Activated CD8-positive, alpha-beta T cell treated with anti-CD3 and anti-CD28 coated beads for 36 hours (primary cell): ENCODE results near the gene PLEKHH2. TPM values are rescaled to one million over a fixed set of nuclear protein-coding genes. Genes with fewer than 3 reads are reported as not detected.

Source experiments
- ATAC-seq: fragments of 200-7000 bp; cut with Tn5 transposase; one replicate; pipeline ENCODE4 v1.10.0; 2021; ENCODE audit warnings: mild to moderate bottlenecking, moderate library complexity
- CTCF ChIA-PET: fragments of 350-600 bp; sonication (Branson Sonifier 250); formaldehyde crosslinking; loops from one replicate; lab custom pipeline; 2021; ENCODE audit warnings: antibody characterized with exemption; lab: Charles Lee
- POLR2A ChIA-PET: fragments of 350-600 bp; sonication (Branson Sonifier 250); formaldehyde crosslinking; loops from one replicate; lab custom pipeline; 2021; ENCODE audit warnings: antibody characterized with exemption; lab: Charles Lee
- DNase-seq: peaks from one replicate; pipeline ENCODE4 v3.0.0-alpha.2; 2020
- H3K27ac Mint-ChIP-seq: one replicate; pipeline ENCODE4 v1.8.0; 2021; ENCODE audit warnings: mild to moderate bottlenecking, mixed read lengths
- H3K27me3 Mint-ChIP-seq: one replicate; pipeline ENCODE4 v1.8.0; 2021; ENCODE audit warnings: mixed read lengths
- H3K36me3 Mint-ChIP-seq: one replicate; pipeline ENCODE4 v1.8.0; 2021; ENCODE audit warnings: low read depth, mixed read lengths
- H3K4me1 Mint-ChIP-seq: one replicate; pipeline ENCODE4 v1.8.0; 2021; ENCODE audit warnings: low read depth, mixed read lengths
- H3K4me3 Mint-ChIP-seq: one replicate; pipeline ENCODE4 v1.8.0; 2021; ENCODE audit warnings: mild to moderate bottlenecking, moderate library complexity, mixed read lengths
- H3K9me3 Mint-ChIP-seq: one replicate; pipeline ENCODE4 v1.8.0; 2021; ENCODE audit warnings: mixed read lengths
- CTCF ChIP-seq: fragments of 200-600 bp; IDR thresholded peaks from one replicate; pipeline ENCODE4 v1.8.0; 2022; ENCODE audit warnings: antibody characterized with exemption, mild to moderate bottlenecking
- intact Hi-C: fragments of 100-400 bp; cut with micrococcal nuclease; formaldehyde crosslinking; loops from one replicate; pipeline ENCODE4 v1.10.0; 2022
- total RNA-seq, 2 experiments: library from RNA; stranded (reverse); gene quantifications; one replicate each; pipeline ENCODE4 v1.2.3, GENCODE V29; 2021

The PLEKHH2 gene
- total RNA-seq, 2 experiments from 2014 or later: 0.43 to 0.56 TPM

GRCh38 chr2:43806719-43807031, 169.6 kb downstream of the PLEKHH2 start:
- no peaks in the 10 kb centered on the region for H3K27me3 Mint-ChIP-seq
- DNase-seq: no peak
- ChIA-PET POLR2A (no interaction called here), CTCF (no interaction called here)
- H3K9me3 Mint-ChIP-seq: no peaks in the 10 kb centered on the region
- no peaks in the 10 kb centered on the region for H3K4me1 Mint-ChIP-seq
- H3K36me3 Mint-ChIP-seq: peaks cover 2% of the 10 kb centered on the region
- ATAC-seq: no peak
- H3K4me3 Mint-ChIP-seq: no peak overlapping the region
- no peak overlapping the region for H3K27ac Mint-ChIP-seq
- TF ChIP-seq CTCF: no peak
- intact Hi-C loops: no loop called here

GRCh38 chr2:43810452-43810851, 173.4 kb downstream of the PLEKHH2 start:
- Mint-ChIP-seq H3K4me1 (no peaks in the 10 kb centered on the region), H3K36me3 (no peaks in the 10 kb centered on the region), H3K27ac (no peak overlapping the region), H3K4me3 (no peak overlapping the region), H3K27me3 (no peaks in the 10 kb centered on the region), H3K9me3 (no peaks in the 10 kb centered on the region)
- intact Hi-C loops: no loop called here
- ATAC-seq: no peak
- TF ChIP-seq CTCF: no peak
- no peak for DNase-seq
- ChIA-PET CTCF (no interaction called here), POLR2A (no interaction called here)

- Mint-ChIP-seq H3K9me3 (no peaks in the 10 kb centered on the region), H3K4me1 (no peaks in the 10 kb centered on the region), H3K27ac (no peak overlapping the region), H3K36me3 (no peaks in the 10 kb centered on the region), H3K4me3 (no peak overlapping the region), H3K27me3 (no peaks in the 10 kb centered on the region)
- no peak for DNase-seq
- ATAC-seq: no peak
- intact Hi-C loops: no loop called here
- POLR2A ChIA-PET: no interaction called here
- TF ChIP-seq CTCF: no peak
- CTCF ChIA-PET: no interaction called here
These were observed 173.8 kb downstream of the PLEKHH2 start for GRCh38 chr2:43810888-43811287.

- DNase-seq: no peak
- no peaks in the 10 kb centered on the region for H3K4me1 Mint-ChIP-seq
- TF ChIP-seq CTCF: no peak
- ChIA-PET CTCF (no interaction called here), POLR2A (no interaction called here)
- intact Hi-C loops: no loop called here
- H3K27me3 Mint-ChIP-seq: no peaks in the 10 kb centered on the region
- no peaks in the 10 kb centered on the region for H3K36me3 Mint-ChIP-seq
- H3K27ac Mint-ChIP-seq: no peak overlapping the region
- no peak overlapping the region for H3K4me3 Mint-ChIP-seq
- ATAC-seq: no peak
- no peaks in the 10 kb centered on the region for H3K9me3 Mint-ChIP-seq
These were observed 174.9 kb downstream of the PLEKHH2 start for GRCh38 chr2:43812006-43812405.

GRCh38 chr2:43812947-43813346, 175.9 kb downstream of the PLEKHH2 start:
- H3K27ac Mint-ChIP-seq: no peak overlapping the region
- ChIA-PET CTCF (interaction anchor here (0.7 kb wide), 1 partner anchor 9 kb away, joined by 3 read pairs; no protein-coding TSS in a partner anchor), POLR2A (no interaction called here)
- intact Hi-C loops: no loop called here
- H3K4me3 Mint-ChIP-seq: no peak overlapping the region
- no peaks in the 10 kb centered on the region for H3K9me3 Mint-ChIP-seq
- TF ChIP-seq CTCF: no peak
- DNase-seq (no peak), ATAC-seq (no peak)
- no peaks in the 10 kb centered on the region for H3K36me3 Mint-ChIP-seq
- H3K27me3 Mint-ChIP-seq: no peaks in the 10 kb centered on the region
- no peaks in the 10 kb centered on the region for H3K4me1 Mint-ChIP-seq
